HG03175 (cell line): ENCODE measurements around the gene B2M.
"Not testable (repeated sequence)": the region's sequence is repeated elsewhere in the genome, so short reads cannot be mapped to it uniquely, and the experiment has no call there.

Experiments used
- ATAC-seq: cut with Tn5 transposase; IDR thresholded peaks from one replicate; pipeline ENCODE4 v1.9.1; 2021; ENCODE audit warnings: mild to moderate bottlenecking, moderate library complexity; ENCODE audit not compliant: unreplicated experiment

Gene B2M

DNA sequence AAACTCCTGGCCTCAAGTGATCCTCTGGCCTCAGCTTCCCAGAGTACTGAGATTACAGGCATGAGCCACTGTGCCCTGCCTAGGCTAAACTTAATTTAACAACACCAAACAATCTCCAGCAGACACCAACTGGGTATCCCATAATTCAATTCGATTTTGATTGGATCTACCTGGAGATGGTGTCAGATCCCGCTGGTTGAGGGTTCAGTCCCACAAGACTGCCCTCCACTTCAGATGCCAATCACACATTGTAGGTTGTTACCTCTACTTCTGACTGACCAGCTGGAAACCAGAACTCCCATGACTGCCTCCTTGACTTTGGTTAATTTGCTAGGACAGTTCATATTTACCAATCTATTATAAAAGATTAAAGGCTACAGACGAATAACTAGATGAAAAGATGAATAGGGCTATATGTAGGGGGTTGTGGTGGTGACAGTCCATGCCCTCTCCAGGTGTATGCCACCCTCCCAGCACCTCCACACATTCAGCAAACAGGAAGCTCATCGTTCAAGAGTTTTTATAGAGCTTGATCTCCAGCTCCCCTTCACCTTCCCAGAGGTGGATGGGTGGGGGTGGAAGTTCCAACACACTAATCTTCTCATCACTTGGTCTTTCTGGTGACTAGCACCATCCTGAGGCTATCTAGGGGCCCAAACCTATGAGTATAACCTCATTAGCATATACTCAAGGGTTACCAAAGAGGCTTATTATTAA, 9.3 kb downstream of the B2M start:
- ATAC-seq: no peak

DNA sequence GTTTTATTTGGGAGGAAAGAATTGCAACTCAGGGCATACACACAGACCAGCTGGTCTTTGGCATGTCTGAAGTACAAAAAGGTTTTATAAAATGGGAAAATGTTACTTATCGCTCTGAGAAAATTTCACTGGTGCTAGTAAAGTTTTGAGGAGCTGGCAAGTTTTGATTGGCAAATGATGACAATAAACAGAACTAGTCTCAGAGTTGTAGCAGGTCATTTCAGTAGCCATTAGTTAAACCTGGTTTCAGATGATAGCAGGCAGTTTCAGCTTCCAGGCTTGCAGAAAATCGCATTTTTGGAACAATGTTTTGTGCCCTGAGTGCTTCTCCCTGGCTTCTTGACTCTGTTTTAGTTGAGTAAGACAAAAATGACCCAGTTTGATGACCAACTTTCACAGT, 10.7 kb downstream of the B2M start:
- ATAC-seq: no peak

DNA sequence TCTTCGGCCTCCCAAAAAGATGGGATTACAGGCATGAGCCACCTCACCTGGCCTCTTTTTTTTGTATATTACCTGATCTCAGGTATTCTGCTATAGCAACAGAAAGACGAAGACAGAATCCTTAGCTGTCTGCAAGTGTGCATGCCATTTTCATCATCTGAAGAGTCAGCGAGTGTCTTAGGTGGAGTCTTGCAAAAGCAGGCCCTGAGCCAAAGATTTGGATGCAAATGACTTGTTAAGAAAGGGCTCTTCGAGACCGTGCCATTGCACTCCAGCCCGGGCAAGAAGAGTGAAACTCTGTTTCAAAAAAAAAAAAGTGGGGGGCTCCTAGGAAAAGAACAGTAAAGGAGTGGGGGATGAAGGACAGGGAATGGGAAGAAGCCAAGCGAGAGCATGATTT, 14.8 kb downstream of the B2M start:
- no peak for ATAC-seq

DNA sequence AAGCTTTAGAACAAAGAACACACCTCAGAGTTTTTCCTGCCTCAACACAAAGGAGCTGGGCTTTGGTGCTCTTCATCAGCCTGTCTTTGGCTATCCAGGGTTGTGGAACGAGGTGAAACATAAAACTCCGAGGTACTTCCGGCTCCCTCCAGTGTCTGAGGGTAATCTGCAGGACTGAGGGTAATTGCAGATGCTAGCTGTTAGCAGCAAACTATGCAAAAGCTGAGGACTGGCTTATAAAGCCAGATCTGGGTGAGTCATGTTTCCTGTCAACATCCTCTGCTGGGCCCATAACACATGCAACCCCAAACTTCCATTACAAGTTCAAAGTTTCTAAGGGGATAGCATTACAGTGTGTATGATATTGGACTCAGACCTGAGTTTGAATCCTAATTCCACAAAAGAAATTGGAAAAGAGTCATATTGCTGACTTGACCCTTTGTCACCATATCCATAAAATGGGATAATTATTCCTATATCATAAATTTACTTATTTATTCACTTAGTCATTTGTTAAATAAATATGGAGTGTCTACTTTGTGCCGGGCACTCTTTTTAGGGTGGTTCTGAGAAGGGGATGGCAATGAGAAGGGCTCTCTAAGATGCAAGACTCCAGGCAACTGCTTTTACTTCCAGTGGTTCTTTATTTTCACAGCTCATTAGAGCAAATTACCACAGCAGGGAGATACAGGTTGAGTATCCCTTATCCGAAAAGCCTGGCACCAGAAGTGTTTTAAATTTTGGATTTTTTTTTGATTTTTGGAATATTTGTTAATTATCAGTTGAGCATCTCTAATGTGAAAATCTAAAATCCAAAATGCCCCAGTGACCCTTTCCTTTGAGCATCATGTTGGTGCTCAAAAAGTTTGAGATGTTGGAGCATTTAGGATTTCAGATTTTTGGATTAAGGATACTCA, 15.5 kb downstream of the B2M start:
- peak; percentile 45 for ATAC-seq

DNA sequence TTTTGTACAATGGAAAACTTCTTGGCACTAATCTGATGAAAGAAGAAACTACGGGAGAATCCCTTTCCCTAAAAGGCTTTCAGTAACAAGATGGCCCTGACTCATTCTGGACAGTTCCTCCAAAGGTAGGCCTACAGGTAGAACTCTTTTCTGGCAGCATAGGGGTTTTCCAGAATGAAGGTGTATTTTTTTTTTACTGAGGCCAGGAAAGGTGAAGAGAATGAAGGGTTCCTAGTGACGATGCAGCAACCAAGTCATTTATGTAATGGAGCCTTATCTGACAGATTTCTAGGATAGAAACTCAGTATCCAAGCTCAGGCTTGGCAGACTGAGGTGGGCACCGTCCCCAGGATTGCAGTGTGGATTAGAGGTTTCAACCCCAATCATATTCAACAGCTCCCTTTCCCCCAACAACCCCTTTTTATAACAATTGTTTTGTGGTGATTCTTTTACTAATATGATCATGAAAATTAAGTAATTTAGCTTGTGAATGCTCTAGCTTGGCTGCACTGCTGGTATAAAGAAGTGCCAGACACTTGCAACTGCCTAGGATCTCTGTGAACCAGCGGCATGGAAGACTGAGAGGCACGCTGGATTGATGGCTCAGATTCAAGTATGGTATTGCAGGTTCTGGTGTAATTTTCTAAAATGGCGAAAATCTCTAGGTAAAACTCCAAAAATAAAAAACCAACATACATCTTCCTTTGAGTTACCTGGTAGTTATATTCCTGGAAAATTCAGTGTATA, 16.3 kb downstream of the B2M start:
- no peak for ATAC-seq

DNA sequence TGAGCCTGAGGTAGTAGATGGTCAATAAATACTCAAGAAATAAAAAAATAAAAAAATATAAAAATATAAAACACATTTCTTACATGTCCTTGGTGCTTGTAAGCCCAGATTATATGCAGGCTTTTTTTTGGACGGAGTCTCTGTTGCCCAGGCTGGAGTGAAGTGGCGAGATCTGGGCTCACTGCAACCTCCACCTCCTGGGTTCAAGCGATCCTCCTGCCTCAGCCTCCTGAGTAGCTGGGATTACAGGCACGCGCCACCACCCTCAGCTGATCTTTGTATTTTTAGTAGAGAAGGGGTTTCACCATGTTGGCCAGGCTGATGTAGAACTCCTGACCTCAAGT, 16.9 kb downstream of the B2M start:
- not testable (repeated sequence) for ATAC-seq

DNA sequence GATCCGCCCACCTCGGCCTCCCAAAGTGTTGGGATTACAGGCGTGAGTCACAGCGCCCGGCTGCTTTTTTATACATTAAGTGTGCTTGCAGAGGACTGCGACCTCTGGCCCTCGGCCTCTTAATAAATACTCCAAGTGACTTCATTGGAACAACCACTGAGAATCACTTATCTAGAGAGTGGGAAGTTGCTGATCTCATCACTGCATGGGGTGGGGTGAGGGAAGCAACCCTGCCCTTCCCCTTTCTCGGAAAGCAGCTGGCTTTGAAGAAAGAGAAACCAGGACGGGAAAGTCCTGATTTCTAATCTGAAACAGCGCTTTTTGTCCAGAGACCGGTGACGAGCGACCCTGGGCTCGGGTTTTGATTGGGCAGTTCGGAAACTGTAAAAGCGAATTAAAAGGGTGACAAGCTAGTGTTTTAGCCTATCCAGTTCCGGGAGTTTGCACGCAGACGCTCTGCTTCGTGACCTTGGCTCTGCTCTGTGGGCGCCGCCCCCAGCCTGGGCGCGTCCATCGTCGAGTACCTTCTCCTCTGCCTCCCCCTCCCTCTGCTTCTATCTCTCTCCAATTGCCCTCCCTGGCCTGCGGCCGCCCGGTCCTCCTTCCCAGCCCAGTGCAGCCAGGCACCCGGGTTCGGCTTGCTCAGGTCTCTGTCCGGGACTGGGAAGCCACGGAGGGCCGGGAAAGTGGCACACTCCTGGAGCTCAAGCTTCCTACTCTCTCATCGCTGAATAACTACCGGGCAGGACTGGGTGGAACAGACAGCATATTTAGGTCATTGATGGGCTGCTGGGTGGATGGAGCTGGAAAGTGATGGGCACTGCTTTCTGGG, 17.5 kb downstream of the B2M start:
- ATAC-seq: peak; percentile 75

DNA sequence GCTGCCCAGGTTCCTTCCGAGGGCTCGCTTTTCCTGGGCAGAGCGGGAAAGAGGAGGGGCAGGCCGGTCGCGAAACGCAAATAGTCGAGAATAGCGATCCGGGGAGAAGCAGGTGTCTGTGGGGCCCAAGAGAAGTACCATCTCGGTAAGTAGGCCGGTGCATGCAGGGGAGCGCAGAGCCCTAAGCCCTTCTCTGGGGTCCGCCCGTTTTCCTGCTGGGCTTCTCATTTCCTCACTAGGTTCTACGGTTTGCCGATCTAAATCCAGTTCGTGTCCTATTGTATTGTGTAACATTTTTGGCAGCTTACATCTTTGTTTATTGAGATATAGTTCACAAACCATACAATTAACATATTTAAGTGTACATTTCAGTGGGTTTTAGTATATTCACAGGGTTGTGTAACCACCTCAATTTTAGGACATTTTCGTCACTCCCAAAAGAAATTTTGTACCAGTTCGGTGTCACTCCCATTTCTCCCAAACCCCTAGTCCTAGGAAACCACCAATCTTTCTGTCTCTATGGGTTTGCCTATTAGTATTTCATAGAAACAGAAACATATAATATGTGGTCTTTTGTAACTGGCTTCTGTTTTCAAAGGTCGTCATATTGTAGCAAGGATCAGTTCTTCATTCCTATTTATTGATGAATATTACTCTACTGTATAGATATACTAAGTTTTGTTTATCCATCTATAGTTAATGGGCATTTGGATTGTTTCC, 18.3 kb downstream of the B2M start:
- no peak for ATAC-seq

DNA sequence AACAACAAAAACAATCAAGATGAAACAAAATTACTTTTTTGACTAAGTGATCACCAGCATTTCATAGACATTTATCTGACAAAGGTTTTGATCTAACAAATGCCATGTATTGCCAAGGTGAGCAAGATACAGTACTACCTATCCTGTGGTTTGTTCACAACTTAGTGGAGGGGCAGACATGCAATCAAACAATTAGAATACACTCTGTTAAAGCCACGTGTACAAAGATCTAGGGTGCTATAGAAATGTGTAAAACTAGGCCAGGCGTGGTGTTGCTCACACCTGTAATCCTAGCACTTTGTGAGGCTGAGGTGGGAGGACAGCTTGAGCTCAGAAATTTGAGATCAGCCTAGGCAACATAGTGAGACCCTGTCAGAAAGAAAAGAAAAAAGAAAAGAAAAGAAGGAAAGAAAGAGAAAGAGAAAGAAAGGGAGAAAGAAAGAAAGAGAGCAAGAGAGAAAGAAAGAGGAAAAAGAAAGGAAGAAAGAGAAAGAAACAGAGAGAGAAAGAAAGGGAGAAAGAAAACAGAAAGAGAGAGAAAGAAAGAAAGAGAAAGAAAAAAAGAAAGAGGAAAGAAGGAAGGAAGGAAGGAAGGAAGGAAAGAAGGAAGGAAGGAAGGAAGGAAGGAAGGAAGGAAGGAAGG, 23.6 kb downstream of the B2M start:
- no peak for ATAC-seq

DNA sequence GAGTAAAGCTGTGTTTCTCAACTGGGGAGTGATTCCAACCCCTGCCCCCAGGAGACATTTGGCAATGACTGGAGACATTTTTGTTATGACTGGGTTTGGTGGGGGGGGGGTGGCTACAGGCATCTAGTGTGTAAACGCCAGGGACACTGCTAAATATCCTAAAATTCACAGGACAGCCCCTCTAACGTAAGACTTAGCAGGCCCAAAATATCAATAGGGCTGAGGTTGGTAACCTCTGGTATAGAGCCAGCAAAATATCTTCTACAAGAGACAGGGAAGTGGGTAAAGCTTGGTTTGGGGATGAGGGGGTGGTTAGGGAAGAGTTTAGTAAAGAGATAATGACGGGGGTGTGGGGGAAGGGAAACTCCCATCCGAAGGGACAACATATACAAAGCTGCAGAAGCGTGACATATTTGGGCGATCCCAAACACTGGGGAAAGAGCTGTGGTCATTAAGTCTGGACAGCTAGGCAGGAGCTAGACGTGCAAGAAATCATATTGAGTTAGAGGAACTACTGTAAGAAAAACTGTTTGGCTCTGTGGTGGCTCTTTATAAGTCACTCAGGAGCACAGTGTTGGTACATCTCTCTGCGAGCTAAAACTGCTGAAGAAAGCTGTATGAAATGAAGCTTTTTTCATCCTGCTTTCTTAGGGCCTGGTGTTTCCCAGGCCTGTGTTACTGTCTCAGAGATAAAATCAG, 24.3 kb downstream of the B2M start:
- ATAC-seq: peak; percentile 52

DNA sequence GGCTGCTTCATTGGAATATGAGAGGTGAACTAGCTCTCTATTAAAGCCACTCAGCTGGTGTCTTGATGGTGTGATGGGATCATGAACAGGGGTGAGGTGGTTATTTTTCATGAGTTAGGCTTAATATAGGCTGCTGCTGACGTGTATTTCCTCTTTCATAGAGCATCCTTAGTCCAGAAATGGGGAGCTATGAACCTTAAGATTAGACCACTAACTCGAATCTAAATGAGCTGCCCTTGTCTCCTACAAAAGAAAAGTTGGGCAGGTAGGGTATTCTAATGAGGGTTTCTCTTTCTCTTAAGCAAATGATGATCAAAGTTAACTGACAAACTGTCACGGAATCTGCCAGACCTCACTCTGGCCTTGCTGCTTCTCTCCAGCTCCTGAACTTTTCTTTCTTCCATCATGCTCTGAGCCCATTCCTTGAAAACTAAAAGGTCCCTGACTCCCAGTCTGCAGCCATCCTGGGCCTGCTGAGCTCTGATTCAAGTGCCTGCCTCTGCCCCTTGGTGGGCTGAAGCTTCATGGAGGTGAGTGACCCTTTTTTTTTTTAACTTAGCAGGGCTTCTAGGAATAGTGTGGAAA, 25.0 kb downstream of the B2M start, which contains the start of gene TRIM69:
TSS of gene TRIM69 (plus strand) at position 348 of the 585 bp plus-strand sequence. CDS start at position 525, 177 bp downstream.
- ATAC-seq: peak; percentile 26

DNA sequence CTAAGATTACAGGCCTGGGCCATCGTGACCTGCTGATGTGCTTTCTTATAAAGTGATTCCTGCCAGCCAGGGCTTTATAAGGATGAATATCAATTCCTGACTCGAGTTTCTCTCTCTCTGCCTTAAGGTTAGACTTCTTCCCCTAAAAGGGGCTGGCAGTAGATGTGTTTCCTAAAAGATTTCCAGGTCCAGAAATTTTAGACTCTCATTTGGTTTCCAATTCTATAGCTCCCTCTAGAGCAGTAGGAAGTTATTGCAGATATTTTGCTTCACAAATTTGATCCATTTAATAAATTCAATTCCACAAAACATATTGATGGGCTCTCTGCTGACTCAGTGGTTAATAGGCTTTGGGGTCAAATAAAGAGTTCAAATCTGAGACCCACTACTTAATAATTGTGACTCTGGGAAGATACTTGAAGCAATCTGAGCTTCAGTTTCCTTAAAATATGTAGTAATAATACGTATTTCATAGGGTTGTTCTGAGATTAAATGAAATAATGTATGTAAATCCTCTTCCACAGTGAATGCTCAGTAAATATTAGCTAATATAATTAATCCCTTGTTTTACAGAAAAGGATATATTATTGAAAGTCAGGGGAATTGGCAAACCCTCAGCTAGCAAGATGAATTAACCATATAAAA, 27.1 kb downstream of the B2M start:
- ATAC-seq: no peak

DNA sequence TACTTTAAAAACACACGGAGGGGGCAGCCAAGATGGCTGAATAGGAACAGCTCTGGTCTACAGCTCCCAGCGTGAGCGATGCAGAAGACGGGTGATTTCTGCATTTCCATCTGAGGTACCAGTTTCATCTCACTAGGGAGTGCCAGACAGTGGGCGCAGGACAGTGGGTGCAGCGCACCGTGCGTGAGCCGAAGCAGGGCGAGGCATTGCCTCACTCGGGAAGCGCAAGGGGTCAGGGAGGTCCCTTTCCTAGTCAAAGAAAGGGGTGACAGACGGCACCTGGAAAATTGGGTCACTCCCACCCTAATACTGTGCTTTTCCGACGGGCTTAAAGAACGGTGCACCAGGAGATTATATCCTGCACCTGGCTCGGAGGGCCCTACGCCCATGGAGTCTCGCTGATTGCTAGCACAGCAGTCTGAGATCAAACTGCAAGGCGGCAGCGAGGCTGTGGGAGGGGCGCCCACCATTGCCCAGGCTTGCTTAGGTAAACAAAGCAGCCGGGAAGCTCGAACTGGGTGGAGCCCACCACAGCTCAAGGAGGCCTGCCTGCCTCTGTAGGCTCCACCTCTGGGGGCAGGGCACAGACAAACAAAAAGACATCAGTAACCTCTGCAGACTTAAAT, 28.0 kb downstream of the B2M start:
- not testable (repeated sequence) for ATAC-seq

DNA sequence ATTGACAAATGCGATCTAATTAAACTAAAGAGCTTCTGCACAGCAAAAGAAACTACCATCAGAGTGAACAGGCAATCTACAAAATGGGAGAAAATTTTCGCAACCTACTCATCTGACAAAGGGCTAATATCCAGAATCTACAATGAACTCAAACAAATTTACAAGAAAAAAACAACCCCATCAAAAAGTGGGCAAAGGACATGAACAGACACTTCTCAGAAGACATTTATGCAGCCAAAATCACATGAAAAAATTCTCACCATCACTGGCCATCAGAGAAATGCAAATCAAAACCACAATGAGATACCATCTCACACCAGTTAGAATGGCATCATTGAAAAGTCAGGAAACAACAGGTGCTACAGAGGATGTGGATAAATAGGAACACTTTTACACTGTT, 32.1 kb downstream of the B2M start:
- not testable (repeated sequence) for ATAC-seq

DNA sequence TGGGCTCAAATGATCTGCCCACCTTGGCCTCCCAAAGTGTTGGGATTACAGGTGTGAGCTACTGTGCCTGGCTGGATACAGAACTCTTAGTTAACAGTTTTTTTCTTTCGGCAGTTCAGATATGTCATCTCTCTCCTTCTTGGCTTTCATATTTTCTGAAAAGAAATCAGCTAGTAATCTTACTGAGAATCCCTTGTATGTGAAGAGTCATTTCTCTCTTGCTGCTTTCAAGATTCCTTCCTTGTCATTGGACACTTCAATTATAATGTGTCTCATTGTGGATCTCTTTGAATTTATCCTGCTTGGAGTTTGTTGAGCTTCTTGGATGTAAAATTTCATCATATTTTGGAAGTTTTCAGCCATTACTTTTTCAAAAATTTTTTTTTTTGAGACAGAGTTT, 42.0 kb downstream of the B2M start:
- ATAC-seq: no peak

DNA sequence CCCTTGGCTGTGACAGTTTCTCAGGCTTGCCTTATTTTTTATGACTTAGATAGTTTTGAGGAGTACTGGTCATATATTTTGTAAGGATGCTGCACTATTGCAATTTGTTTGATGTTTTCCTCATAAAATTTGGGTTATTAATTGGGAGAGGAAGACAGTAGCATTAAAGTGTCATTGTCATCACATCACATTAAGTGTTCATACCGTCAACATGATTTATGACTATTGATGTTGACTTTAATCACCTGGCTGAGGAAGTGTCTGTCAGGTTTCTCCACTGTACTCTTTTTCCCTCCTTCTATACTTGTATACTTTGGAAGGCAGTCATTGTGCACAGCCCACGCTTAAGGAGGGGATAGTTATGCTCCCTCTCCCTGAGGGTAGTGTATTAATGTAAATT, 51.9 kb downstream of the B2M start:
- ATAC-seq: no peak

DNA sequence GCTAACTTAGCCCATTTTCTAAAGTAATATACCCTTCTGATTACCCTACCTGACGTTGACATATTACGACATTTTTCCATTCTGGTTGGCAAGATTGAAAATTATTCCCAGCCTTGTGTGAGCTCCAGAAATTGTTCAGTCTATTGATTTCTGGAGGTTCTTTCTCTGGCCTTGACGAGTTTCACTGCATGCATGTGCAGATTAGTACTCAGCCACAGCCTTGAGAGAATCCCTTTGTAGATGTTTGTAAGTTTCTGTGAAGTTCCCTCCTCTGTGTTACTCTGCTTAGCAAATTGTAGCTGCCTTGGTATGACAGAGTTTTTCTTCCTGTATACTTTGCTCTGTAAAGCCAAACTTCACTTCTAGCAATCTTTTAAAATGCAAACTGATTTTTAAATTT, 52.5 kb downstream of the B2M start:
- no peak for ATAC-seq

DNA sequence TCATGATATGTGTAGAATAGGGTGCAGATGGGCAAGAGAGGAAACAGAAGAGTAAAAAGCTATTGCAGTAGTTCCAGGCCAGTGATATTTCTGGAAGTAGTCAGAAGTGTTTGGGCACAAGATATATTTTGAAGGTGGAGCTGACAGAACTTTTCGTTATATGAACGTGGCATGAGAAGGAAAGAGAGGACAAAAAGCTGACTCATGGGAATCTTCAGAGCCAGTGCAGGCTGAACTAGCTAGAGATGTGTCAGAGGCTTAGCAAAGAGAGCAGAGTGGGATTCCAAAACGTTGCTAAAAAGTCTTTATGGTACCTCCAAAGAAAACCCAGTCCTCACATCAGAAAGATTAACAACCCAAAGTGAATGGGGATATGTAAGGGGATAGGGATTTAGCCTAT, 53.7 kb downstream of the B2M start:
- no peak for ATAC-seq
